K562 (cell line): Measurements from ENCODE around the gene GOLGA2. TPM values are rescaled to one million over a fixed set of nuclear protein-coding genes. Genes with fewer than 3 reads are reported as not detected.

Experiments used
- CBX2 ChIP-seq: fragments of 200-600 bp; sonication (generic); IDR thresholded peaks from one replicate; pipeline ENCODE4 v1.6.1; 2012; ENCODE audit warnings: mild to moderate bottlenecking, low read length, inconsistent platforms; ENCODE audit not compliant: insufficient read depth, poor library complexity, severe bottlenecking
- CHD2 ChIP-seq: IDR thresholded peaks from 2 replicates; pipeline ENCODE4 v1.6.1; 2011; ENCODE audit warnings: low read depth, low read length
- CREM ChIP-seq: IDR thresholded peaks from 2 replicates; pipeline ENCODE4 v1.6.1; 2014; ENCODE audit warnings: antibody characterized with exemption, low read depth
- HIVEP1 ChIP-seq: fragments of 250-450 bp; sonication (Bioruptor Pico); IDR thresholded peaks from 2 replicates; pipeline ENCODE4 v1.4.0; 2020; ENCODE audit warnings: mild to moderate bottlenecking
- HOXB6 ChIP-seq: fragments of 250-450 bp; sonication (Bioruptor Pico); IDR thresholded peaks from 2 replicates; pipeline ENCODE4 v1.5.1; 2022; ENCODE audit warnings: mild to moderate bottlenecking, borderline replicate concordance
- KDM1A ChIP-seq, 2 experiments: fragments of 450-650 bp; IDR thresholded peaks; 2 replicates each; pipeline ENCODE4 v1.6.1; 2016; ENCODE audit warnings: mild to moderate bottlenecking in 2 of 2
- NFXL1 ChIP-seq: fragments of 450-650 bp; formaldehyde crosslinking; IDR thresholded peaks from 2 replicates; pipeline ENCODE4 v1.4.0; 2021; ENCODE audit warnings: mild to moderate bottlenecking
- RBBP5 ChIP-seq: fragments of 200-600 bp; sonication (generic); IDR thresholded peaks from 2 replicates; pipeline ENCODE4 v1.6.1; 2012; ENCODE audit warnings: borderline replicate concordance, mild to moderate bottlenecking, low read length, control low read depth, inconsistent platforms; ENCODE audit not compliant: insufficient read depth, poor library complexity, severe bottlenecking
- RCOR1 ChIP-seq, 2 experiments: IDR thresholded peaks; 2 replicates each; pipeline ENCODE4 v1.6.1; 2012; ENCODE audit warnings: low read depth in 2 of 2, low read length in 2 of 2, borderline replicate concordance in 1 of 2, improper control_type of control experiment in 1 of 2
- ZBTB49 ChIP-seq: sonication (generic); formaldehyde crosslinking; IDR thresholded peaks from 2 replicates; pipeline ENCODE4 v1.8.0; 2022; ENCODE audit warnings: missing genetic modification reagents, mild to moderate bottlenecking, borderline replicate concordance
- ZNF212 ChIP-seq: fragments of 450-650 bp; formaldehyde crosslinking; IDR thresholded peaks from 2 replicates; pipeline ENCODE4 v1.4.0; 2020; ENCODE audit warnings: mild to moderate bottlenecking
- ZNF408 ChIP-seq: fragments of 250-450 bp; sonication (Bioruptor Pico); IDR thresholded peaks from 2 replicates; pipeline ENCODE4 v1.4.0; 2020; ENCODE audit warnings: low read depth, mild to moderate bottlenecking, moderate library complexity
- ZNF445 ChIP-seq: fragments of 250-450 bp; sonication (Bioruptor Pico); IDR thresholded peaks from 2 replicates; pipeline ENCODE4 v1.4.0; 2020; ENCODE audit warnings: low read depth, mild to moderate bottlenecking, moderate library complexity
- ZNF644 ChIP-seq: fragments of 200-800 bp; sonication (Bioruptor generic); IDR thresholded peaks from 2 replicates; pipeline ENCODE4 v1.6.1; 2016; ENCODE audit warnings: low read depth, missing genetic modification characterization, missing compliant biosample characterization
- ZNF75A ChIP-seq: fragments of 450-650 bp; formaldehyde crosslinking; IDR thresholded peaks from 2 replicates; pipeline ENCODE4 v1.4.0; 2020; ENCODE audit warnings: mild to moderate bottlenecking
- polyA plus RNA-seq, 8 experiments: library from polyadenylated mRNA; depleted of rRNA in 4 of 8; stranded (reverse) in 5 of 8; unstranded in 3 of 8; fragments of >200 nt; fragmentation: Nextera tagmentation in 2 of 8; fragmentation: Illumina TruSeq in 1 of 8; extraction: Ambion mirVana in 2 of 8; extraction: Trizol in 1 of 8; gene quantifications; 2 replicates each; pipeline versions ENCODE4 v1.2.1 to v1.2.3, GENCODE V29; 2011 to 2014; ENCODE audit warnings: inconsistent platforms in 1 of 8, missing spikeins in 1 of 8
- total RNA-seq, 7 experiments: library from RNA; depleted of rRNA in 6 of 7; stranded (reverse); fragments of >200 nt in 6 of 7; fragmentation: Illumina TruSeq in 2 of 7; extraction: Trizol in 2 of 7; gene quantifications; 2 replicates each; pipeline versions ENCODE4 v1.2.1 to v1.2.3, GENCODE V29; 2011 to 2021; ENCODE audit warnings: low replicate concordance in 1 of 7
- TF ChIP-seq, protein P1 (sequence below): fragments of 250-450 bp; sonication (Bioruptor Pico); IDR thresholded peaks from 2 replicates; pipeline ENCODE4 v1.4.0; 2020; ENCODE audit warnings: mild to moderate bottlenecking, moderate library complexity
- TF ChIP-seq, protein P2 (sequence below): sonication (generic); formaldehyde crosslinking; IDR thresholded peaks from 2 replicates; pipeline ENCODE4 v1.8.1; 2023; ENCODE audit warnings: mild to moderate bottlenecking, missing genetic modification reagents, moderate library complexity
- TF ChIP-seq, protein P3 (sequence below): sonication (generic); formaldehyde crosslinking; IDR thresholded peaks from 2 replicates; pipeline ENCODE4 v1.8.0; 2022; ENCODE audit warnings: mild to moderate bottlenecking, missing genetic modification reagents

GOLGA2 gene
- total and polyA plus RNA-seq, 9 of the 15 experiments (the other 6 are each of a cell fraction or from before 2014, with no cell fraction given) = 15.7 to 138 (median 76.0) TPM

- TF ChIP-seq, protein P1, sequence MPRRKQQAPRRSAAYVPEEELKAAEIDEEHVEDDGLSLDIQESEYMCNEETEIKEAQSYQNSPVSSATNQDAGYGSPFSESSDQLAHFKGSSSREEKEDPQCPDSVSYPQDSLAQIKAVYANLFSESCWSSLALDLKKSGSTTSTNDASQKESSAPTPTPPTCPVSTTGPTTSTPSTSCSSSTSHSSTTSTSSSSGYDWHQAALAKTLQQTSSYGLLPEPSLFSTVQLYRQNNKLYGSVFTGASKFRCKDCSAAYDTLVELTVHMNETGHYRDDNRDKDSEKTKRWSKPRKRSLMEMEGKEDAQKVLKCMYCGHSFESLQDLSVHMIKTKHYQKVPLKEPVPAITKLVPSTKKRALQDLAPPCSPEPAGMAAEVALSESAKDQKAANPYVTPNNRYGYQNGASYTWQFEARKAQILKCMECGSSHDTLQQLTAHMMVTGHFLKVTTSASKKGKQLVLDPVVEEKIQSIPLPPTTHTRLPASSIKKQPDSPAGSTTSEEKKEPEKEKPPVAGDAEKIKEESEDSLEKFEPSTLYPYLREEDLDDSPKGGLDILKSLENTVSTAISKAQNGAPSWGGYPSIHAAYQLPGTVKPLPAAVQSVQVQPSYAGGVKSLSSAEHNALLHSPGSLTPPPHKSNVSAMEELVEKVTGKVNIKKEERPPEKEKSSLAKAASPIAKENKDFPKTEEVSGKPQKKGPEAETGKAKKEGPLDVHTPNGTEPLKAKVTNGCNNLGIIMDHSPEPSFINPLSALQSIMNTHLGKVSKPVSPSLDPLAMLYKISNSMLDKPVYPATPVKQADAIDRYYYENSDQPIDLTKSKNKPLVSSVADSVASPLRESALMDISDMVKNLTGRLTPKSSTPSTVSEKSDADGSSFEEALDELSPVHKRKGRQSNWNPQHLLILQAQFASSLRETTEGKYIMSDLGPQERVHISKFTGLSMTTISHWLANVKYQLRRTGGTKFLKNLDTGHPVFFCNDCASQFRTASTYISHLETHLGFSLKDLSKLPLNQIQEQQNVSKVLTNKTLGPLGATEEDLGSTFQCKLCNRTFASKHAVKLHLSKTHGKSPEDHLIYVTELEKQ (CRISPR knock-in tag) = no peak
- TF ChIP-seq CBX2 = no peak
- TF ChIP-seq RCOR1 (IDR thresholded peaks at IDR 0.05; ENCODE audit: borderline replicate concordance in 1 of 2, low read depth in 2 of 2, low read length in 2 of 2) = no peak; a peak in 1 of 4 replicates
- TF ChIP-seq, protein P2, sequence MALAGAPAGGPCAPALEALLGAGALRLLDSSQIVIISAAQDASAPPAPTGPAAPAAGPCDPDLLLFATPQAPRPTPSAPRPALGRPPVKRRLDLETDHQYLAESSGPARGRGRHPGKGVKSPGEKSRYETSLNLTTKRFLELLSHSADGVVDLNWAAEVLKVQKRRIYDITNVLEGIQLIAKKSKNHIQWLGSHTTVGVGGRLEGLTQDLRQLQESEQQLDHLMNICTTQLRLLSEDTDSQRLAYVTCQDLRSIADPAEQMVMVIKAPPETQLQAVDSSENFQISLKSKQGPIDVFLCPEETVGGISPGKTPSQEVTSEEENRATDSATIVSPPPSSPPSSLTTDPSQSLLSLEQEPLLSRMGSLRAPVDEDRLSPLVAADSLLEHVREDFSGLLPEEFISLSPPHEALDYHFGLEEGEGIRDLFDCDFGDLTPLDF (CRISPR knock-in tag) = peak; percentile 64
- TF ChIP-seq NFXL1 (CRISPR knock-in tag) = no peak
- no peak for TF ChIP-seq CREM
- peak; percentile 15; the same call in 1 of the 2 replicates for TF ChIP-seq ZNF408 (CRISPR knock-in tag)
- peak; percentile 69 for TF ChIP-seq CHD2
- TF ChIP-seq HOXB6 = peak; percentile 54; the same call in 1 of the 2 replicates
- no peak for TF ChIP-seq ZNF644 (tag)
- TF ChIP-seq ZBTB49 (CRISPR knock-in tag) = no peak
- TF ChIP-seq ZNF445 (CRISPR knock-in tag) = 0 out of 2 replicates have a peak, but pooled peaks have one; percentile 13
- 0 out of 2 replicates have a peak, but pooled peaks have one; percentile 20 for TF ChIP-seq ZNF212 (CRISPR knock-in tag)
- peak; percentile 66 for TF ChIP-seq RBBP5
- TF ChIP-seq, protein P3, sequence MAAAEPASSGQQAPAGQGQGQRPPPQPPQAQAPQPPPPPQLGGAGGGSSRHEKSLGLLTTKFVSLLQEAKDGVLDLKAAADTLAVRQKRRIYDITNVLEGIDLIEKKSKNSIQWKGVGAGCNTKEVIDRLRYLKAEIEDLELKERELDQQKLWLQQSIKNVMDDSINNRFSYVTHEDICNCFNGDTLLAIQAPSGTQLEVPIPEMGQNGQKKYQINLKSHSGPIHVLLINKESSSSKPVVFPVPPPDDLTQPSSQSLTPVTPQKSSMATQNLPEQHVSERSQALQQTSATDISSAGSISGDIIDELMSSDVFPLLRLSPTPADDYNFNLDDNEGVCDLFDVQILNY (CRISPR knock-in tag) = no peak
- 0 out of 2 replicates have a peak, but pooled peaks have one; percentile 32 for TF ChIP-seq HIVEP1 (CRISPR knock-in tag)
- no peak; the same call in 1 of the 2 replicates for TF ChIP-seq ZNF75A (CRISPR knock-in tag)
- TF ChIP-seq KDM1A (IDR thresholded peaks at IDR 0.05) = no peak
Observed at GRCh38 chr9:128275198-128276007, at the start of gene GOLGA2 (continued).
